NCI-H2171 treated with DMSO at 0.1 percent for 48 hours (cell line): ENCODE results near the gene GOLGA2.
"Not testable (repeated sequence)": the region's sequence is repeated elsewhere in the genome, so short reads cannot be mapped to it uniquely, and the experiment has no call there.

ENCODE experiments used
- DNase-seq: peaks from one replicate; lab custom pipeline; 2025; lab: John Stamatoyannopoulos, UW

Gene GOLGA2

DNA sequence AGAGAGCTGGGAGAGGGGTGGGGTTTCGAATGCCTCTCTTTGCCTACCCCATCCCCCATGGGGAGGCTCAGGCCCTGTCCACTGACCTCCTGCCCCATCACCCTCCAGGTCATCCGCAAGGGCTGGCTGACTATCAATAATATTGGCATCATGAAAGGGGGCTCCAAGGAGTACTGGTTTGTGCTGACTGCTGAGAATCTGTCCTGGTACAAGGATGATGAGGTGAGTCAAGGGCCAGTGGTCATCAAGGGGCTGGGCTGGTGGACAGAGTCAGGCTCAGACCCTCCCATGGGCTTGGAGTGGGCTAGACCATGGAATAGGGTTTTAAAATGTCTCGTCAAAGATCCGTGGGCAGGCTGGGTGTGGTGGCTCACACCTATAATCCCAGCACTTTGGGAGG is 33.7 kb downstream of the GOLGA2 start:
- no peak for DNase-seq

DNA sequence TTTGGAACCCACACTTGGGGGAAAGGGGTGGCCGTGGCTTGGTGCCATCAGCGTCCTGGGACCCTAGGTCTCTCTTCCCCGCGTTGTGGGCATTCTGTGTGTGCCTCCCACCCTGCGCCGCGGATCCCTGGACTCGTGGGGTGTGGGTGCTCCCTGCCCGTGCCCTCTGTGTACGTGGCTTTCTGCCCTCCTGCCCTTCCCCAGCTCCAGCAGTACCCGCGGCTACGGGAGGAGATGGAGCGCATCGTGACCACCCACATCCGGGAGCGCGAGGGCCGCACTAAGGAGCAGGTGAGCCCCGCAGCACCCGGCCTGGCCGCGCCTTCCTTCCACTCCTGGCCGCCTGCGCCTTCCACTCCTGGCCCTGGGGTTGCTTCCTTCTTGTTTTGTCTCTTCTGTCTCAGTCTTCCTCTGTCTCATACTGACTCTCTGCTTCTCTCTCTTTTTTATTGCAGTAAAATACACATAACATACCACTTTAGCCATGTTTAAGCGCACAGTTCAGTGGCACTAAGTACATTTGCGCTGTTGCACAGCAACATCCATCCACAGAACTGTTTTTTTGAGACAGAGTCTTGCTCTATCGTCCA is 41.9 kb downstream of the GOLGA2 start:
- DNase-seq: no peak

DNA sequence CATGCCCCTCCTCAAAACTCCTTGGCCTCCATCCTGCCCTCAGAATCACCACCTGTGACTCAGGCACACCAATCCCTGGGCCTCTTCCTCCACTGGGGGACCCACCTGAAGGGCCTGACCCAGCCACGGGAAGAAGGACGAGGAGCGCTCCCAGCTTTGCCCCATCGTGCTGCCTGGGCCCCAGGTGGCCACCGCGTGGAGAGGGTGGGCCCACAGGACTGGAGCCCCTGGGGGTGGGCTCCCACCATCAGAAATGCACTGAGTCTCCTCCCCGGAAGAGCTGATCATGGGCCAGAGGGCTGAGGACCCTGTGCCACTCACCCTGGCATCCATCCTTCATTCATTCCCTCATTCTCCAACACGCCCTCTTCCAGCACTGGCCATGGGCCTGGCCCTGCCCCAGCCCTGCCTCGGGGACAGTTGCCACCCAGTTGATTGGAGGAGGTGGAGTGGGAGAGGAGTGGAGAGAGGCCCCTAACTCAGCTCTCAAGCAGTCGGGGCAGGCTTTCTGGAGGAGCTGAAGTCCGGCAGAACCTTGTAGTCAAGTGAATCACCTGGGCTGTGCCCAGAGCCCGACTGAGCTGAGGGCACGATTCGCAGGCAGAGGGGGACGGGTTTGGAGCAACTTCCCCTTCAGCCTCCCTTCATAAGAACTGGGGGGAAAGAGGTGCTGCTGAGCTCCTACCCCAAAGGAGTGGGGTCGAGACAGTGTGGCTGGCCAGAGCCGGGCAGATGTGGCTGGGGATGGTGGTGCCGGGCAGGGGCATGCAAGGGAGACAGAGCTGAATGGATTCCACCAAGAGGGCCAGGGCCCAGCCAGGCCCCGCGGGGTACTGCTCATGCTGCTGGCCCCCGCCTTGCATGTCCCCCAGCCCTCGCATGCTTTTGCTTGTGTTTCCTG is 43.0 kb downstream of the GOLGA2 start:
- no peak for DNase-seq

DNA sequence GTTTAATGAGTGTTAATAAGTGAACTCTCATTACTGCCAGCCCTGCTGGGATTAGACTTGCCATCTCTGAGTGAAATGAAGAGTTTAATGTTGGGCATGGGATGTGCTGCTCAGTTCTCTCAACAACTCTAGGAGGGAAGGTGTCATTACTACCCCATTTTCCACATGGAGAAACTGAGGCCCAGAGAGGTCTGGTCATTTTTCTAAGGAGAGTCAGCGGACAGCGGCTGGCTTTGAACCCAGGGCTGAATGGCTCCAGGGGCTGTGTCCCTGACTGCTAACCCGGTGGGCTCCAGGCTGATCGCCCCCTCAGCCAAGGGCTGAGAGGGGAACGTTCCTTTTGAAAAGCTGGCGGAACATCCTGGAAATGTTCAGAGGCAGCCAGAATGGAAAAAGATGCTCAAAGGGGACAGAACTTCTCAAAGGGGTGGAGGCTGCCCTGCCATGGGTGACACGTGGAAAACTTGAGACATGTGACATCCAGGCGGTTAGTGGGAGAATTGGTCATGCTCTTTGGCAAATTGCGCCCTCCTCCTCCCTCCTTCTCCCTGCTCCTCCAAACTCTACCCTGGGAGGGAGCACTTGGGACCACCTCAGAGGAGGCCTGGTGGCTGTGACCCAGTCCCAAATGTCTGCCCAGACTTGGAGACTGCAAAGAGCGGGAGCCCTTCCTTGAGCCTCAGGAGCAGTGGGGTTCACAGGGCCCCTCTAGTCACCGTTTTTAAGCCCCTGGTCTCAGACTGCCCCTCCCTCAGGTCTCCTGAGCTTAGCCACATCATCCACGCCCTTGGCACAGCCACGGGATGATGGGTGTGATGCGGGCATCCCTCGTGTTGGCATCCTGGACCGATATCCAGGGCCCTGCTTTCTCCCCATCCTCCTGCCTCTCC is 43.9 kb downstream of the GOLGA2 start:
- DNase-seq: no peak

DNA sequence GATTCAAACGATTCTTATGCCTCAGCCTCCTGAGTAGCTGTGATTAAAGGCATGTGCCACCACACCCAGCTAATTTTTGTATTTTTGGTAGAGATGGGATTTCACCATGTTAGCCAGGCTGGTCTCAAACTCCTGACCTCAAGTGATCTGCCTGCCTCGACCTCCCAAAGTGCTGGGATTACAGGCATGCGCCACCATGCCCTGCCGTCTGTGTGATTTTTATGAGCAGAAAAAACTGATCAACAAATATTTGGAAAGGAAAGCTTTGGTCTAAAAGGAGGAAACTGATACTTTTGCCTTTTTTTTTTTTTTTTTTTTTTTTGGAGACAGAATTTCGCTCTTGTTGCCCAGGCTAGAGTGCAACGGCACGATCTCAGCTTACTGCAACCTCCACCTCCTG is 44.9 kb downstream of the GOLGA2 start:
- DNase-seq: not testable (repeated sequence)

DNA sequence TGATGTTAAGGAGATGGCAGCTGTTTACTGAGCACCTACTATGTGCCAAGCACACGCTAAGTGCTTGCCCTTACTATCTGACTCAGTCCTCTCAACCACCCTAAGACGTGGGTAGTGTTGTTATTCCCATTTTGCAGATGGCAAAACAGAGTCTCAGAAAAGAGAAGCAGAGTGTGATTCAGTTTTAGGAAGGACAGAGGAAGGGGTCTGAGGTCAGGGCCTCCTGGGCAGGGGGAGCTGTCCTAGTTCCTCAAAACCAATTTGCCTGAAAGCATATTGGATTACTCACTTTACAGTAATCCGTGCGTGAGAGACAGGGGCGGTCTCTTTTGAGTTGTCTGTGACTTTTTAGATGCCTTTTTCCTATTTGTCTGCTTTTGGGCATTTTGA is 49.4 kb downstream of the GOLGA2 start:
- DNase-seq: no peak

DNA sequence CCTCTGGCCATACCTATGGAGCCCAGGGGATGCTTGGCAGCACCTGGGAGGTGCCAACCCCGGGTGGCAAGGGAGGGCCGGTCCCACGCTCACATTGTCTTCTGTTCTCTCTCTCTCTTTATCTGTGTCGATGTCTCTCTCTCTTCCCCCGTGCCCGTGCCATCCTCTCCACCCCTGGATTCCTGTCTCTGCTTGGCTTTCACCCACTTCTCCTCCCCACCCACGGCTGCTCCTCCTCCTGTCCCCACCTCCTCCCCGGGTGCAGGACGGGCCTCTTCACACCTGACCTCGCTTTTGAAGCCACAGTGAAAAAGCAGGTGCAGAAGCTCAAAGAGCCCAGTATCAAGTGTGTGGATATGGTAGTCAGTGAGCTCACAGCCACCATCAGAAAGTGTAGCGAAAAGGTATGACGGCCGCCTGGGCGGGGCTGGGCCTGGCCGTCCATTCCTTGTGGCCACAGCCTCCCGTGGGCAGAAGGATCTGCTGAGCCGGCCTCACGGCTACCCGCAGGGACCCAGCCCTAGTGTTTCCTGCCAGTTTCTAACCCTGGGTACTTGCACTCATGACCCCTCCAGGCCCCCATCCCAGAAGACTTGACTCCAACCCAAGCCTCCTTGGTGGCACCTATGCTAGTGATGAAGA is 49.9 kb downstream of the GOLGA2 start:
- no peak for DNase-seq

DNA sequence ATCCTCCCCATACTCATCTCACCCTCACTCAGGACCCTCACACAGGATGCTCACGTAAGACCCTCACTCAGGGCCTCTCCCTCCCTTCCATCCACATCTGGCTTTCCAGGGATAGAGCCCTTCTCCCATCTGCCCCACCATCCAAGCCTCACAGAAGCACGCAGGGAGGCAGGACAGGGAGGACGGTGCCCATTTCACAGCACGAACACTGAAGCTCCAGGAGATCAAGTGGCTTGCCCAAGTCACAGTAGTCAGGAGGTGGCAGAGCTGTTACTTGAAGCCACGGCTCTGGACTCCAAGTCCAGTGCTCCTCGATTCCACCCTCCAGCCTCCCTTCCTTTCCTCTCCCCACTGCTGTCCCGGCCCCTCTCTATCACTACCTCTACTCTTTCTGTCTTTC is 50.9 kb downstream of the GOLGA2 start:
- DNase-seq: no peak

DNA sequence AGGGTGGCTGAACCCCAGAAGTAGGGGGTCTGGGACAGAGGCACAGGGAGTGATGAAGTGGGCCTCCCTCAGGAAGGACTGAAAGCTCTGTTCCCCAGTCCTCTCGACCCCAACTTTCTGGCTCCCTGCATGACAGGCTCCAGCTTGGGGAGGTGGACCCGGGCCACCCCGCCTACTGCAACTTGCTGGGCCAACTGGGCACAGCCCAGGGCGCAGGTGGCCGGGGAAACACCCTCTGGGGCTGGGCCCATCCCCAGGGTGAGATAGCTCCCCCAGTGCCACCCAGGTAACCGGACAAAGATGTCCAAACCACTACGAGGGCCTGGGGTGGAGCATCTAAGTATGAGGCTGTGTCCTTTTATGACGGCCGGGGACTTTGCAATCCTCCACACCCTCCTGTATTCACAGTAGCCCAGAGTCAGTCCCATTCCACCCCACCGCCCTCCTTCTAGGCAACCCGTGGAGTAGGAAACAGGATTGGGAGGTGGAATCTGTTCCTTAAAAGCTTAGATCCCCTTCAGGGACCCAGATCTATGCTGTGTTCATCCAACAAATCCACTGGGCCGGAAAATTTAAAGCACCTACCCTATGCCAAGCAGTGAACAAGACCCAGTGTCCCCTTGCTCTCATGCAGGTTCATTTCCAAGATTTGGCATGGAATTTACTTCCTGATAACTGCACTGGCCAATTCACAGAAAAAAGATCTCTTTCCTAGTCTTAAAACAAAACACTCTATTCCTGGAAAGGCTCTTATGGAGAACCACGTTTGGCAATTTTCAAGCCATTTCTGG is 52.7 kb downstream of the GOLGA2 start:
- no peak for DNase-seq

DNA sequence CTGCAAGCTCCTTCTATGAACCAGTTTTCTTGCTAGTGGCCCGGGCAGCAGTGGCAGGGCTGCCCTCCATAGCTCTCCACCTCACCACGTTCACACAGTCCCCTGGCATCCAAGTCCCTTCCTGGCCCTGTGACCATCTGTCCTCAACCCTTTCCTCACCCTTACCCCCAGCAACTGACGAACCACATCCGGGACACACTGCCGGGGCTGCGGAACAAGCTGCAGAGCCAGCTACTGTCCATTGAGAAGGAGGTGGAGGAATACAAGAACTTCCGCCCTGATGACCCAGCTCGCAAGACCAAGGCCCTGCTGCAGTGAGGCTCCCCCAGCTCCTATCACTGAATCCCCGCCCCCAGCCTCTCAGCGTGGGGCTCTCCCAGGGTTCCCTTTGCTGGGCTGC is 53.8 kb downstream of the GOLGA2 start:
- DNase-seq: no peak

DNA sequence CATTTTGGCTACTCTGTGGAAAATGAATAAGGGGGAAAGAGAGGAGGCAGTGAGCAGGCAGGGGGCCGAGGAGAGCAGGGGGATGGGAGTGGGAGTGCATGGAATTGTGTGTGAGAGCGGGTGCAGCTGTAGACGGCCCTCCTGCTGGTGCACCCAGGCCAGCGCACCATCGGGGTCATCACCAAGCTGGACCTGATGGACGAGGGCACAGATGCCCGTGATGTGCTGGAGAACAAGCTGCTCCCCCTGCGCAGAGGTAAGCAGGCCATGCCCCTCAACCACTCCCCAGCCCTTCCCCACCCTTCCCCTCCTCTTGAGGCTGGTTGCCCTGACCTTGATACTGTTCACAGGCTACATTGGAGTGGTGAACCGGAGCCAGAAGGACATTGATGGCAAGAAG is 56.0 kb downstream of the GOLGA2 start:
- no peak for DNase-seq

DNA sequence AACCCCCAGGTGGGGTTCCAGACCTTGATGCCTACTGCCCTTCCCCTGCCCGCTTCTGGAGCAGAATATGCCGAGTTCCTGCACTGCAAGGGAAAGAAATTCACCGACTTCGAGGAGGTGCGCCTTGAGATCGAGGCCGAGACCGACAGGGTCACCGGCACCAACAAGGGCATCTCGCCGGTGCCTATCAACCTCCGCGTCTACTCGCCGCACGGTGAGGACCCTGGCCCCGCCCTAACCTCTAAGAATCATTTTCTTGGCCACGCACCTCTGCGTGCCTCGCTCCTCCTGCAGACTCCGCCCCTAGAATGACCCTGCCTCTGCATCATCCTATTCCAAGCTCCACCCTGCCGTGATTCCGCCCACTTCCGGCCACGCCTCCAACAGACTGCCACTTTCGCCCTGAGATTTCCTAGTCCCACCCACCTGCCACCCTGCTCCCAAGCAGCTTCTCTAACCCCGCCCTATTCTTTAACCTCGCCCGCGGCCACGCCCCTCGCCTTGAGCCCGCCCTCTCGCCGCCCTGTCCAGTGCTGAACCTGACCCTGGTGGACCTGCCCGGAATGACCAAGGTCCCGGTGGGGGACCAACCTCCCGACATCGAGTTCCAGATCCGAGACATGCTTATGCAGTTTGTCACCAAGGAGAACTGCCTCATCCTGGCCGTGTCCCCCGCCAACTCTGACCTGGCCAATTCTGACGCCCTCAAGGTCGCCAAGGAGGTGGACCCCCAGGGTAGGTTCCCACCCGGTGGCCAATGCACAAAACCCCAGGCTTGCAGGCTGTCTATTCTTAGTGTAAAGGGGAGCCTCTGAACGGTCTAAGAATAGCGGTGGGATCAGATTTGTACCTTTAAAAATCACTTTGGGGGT is 57.1 kb downstream of the GOLGA2 start:
- no peak for DNase-seq

DNA sequence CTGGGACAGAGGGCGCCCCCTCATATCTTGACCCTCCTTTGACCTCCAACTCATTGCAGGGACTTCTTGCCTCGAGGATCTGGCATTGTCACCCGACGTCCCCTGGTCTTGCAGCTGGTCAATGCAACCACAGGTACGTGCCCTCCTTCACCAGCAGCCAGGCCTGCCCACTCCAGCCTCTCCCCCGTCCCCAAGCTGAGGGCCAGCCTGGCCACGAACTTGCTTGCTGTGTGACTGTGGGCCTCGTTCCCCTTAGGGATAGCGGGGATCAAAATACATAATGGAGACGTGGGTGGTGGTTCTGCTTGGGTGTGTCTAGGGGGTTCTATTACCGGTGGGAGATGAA is 57.7 kb downstream of the GOLGA2 start:
- DNase-seq: no peak

DNA sequence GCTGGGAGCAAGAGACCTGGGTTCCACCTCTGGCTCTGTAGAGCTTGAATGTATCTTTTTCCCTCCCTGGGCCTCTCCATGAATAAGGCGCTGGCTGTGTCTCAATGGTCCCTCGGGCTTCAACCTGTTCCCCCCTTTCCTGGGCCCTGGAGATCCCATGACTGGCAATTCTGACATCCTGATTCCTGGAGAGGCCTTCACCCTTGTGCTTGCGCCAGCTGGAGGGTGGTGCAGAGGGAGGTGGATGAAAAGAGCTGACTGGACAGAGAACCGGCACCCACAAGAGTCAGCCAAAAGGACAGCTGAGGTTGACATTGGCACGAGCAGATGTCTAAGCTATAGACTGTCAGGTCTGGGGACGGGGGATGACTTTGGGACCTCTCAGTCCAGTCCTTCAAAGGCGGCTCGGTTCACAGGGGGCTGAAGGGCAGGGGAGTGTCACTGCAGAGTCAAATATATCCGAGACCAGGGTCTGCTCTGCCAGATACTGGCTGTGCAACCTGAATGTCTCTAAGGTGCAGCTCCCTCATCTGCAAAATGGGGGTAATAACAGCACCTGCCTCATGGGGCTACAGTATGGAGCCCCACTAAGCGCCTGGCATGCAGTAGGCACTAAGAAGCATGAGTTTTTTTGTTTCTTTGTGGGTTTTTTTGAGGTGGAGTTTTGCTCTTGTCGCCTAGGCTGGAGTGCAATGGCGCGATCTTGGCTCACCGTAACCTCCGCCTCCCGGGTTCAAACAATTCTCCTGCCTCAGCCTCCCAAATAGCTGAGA is 58.8 kb downstream of the GOLGA2 start:
- no peak for DNase-seq

DNA sequence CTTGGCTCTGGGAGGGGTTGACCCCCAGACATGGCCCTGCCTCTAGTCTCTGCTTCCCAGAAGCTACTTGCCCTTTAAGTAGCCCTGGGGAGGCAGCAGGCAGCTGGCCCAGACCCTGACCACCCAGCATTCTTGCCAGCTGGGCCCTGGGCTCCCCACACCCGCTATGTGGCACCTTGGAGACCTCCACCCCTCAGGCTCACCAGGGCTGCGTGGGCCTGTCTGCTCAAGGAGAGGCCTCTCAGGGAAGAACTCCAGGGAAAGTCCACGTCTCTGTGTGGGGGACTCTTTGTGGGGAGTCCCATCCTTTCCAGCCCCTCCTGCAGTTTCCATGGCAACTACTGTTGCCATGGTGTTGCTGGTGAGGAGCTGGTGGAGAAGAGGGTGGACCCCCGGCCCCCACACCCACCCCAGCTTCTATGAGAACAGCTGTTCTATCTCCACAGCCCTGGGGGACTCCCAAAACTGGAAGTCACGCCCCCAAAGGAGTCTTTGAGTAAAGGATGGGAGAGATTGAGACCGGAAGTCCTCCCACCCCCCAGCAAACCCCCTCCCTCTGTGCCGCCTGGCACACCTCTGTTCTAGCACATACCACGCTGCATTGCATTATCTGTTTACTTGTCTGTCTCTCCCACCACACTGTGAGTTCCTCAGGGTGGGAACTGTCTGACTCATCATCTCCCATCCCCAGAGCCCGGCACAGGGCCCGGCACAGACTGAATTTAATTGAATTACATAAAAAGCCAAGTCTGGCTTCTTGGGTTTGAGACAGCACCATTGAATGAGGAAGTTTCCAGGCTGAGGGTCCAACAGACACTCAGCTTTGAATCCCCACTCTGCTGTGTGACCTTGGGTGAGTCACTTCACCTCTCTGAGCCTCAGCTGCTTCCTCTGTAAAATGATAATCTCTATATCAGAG is 60.1 kb downstream of the GOLGA2 start:
- no peak for DNase-seq

DNA sequence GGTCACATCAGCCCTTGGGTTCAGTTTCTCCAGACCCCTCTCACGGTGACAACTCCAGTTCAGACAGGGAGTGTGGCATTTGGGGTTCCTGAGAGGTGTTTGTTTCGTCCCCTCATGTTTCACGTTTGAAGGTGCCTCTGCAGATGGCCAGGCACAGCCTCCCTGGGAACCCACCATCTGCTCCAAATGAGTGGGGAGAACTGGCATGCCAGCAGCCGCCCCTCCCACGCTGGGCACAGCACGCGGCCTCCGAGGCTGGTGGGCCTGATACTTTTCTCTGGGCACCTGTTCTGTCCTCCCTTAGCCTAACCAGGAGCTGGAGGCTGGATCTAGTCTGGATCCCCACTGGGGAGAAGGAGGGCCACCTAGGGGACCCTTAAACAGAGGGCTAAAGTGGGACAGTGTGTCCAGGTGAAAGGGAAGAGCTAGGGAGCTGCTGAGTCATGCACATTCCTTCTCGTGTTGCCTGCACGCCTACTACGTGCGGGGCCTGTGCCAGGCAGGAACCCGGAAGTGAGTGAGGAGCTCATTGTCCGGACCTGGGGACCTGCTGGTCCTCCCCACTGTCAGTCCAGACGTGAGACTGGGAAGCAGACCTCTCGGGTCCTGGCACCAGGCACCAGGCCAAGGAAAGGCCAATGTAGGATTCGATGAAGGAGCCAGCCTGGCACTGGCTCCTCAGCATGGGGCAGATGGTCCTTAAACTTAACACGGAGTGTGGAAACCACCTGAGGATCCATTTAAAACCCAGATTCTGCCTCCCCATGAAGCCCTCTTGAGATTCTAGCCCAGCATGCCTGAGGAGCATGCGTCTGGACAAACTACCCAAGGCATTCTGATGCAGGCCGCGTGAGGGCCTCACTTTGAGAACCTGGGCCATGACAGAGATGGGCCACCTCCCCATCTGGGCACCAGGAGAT is 61.0 kb downstream of the GOLGA2 start:
- DNase-seq: peak; percentile 82

DNA sequence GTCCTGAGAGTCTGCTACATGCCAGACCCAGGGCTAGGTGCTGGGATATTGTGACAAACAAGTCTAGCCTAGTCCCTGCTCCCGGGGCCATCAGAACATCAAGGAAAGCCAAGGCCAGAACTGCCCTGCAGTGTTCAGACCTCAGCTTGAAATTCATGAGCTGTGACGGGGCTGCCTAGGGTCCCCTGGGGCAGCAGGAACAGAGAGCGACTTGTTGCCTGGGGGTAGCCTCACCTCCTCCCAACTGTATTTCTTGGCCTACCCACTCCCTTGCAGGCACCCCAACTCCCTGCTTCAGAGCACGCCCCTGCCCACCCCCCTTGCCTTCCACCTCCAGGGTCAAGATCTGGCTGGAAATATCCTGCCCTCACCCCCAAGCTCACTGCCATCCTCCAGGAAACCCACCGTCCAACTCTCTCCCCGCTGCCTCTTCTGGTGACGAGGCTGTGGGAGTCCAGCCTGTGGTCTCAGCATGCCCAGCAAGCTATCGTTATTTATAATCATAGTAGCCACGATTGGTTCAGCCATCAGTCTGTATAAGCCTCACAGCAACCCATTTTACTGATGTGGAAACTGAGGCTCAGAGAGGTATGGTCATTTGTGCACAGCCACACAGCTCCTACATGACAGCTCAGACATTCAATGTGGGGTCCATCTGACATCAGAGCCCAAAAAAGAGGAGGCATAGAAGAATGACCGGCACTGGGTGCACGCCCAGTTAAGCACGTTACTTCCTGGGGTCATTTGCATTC is 61.9 kb downstream of the GOLGA2 start:
- DNase-seq: no peak
